Measurements from ENCODE around the gene ATG9A. TPM values are rescaled to one million over a fixed set of nuclear protein-coding genes. Genes with fewer than 3 reads are reported as not detected.

ATG9A gene
- total RNA-seq, 1 experiment from 2014 or later, result 42.9 TPM

- TF ChIP-seq FOXP4 (CRISPR knock-in tag; IDR thresholded peaks at IDR 0.05) (peak; percentile 85; the same call in 1 of the 2 replicates), CDX4 (CRISPR knock-in tag; IDR thresholded peaks at IDR 0.05; ENCODE audit: borderline replicate concordance) (no peak), E2F4 (CRISPR knock-in tag; IDR thresholded peaks at IDR 0.05; ENCODE audit: borderline replicate concordance, low read depth) (peak; percentile 87), PRDM15 (CRISPR knock-in tag; IDR thresholded peaks at IDR 0.05) (no peak), OVOL2 (CRISPR knock-in tag; IDR thresholded peaks at IDR 0.05; ENCODE audit: borderline replicate concordance) (no peak), NR1H2 (CRISPR knock-in tag; IDR thresholded peaks at IDR 0.05) (no peak), TP53 (CRISPR knock-in tag; IDR thresholded peaks at IDR 0.05) (peak; percentile 79), PREB (CRISPR knock-in tag; IDR thresholded peaks at IDR 0.05; ENCODE audit: borderline replicate concordance) (no peak), NR3C1 (CRISPR knock-in tag; conservative IDR thresholded peaks at IDR 0.05; ENCODE audit: low read depth) (peak; percentile 92; the same call in 1 of the 2 replicates)
Observed at GRCh38 chr2:219176818-219177551, 52.5 kb downstream of the ATG9A start, which contains the start of gene CNPPD1 (continued).

- TF ChIP-seq TCF7 (CRISPR knock-in tag; IDR thresholded peaks at IDR 0.05; ENCODE audit: low read depth) (no peak), TEAD4 (CRISPR knock-in tag; IDR thresholded peaks at IDR 0.05) (no peak), ZNF425 (CRISPR knock-in tag; conservative IDR thresholded peaks at IDR 0.05) (no peak), FOXP4 (CRISPR knock-in tag; IDR thresholded peaks at IDR 0.05) (no peak), ZNF138 (CRISPR knock-in tag; conservative IDR thresholded peaks at IDR 0.05) (no peak), ATF1 (CRISPR knock-in tag; IDR thresholded peaks at IDR 0.05) (no peak), GRHL2 (CRISPR knock-in tag; IDR thresholded peaks at IDR 0.05; ENCODE audit: insufficient replicate concordance, severe bottlenecking) (no peak), SMAD3 (CRISPR knock-in tag; IDR thresholded peaks at IDR 0.05; ENCODE audit: borderline replicate concordance) (no peak), ZNF317 (CRISPR knock-in tag; IDR thresholded peaks at IDR 0.05; ENCODE audit: borderline replicate concordance, low read depth) (no peak), NR1H2 (CRISPR knock-in tag; IDR thresholded peaks at IDR 0.05) (no peak), OVOL2 (CRISPR knock-in tag; IDR thresholded peaks at IDR 0.05; ENCODE audit: borderline replicate concordance) (no peak), ZNF232 (CRISPR knock-in tag; IDR thresholded peaks at IDR 0.05) (no peak)
- peaks cover 14% of the 10 kb centered on the region for H3K36me3 Mint-ChIP-seq
- ATAC-seq (peak; percentile 50), DNase-seq (ENCODE audit: low spot score) (peak; percentile 64)
- ChIA-PET CTCF (interaction anchor here (0.6 to 1.9 kb wide), 17 partner anchors 13 to 334 kb away, joined by 3 to 18 read pairs (median 5); partner anchors contain the start of genes DNPEP, GLB1L, STK16 and ZFAND2B), POLR2A (interaction anchor here (0.6 to 1.8 kb wide), 8 partner anchors 30 to 211 kb away, joined by 3 to 7 read pairs (median 4); partner anchors contain the start of genes DNPEP, TUBA4B and ZFAND2B)
- no peak overlapping the region for H3K27ac Mint-ChIP-seq
- peaks cover 22% of the 10 kb centered on the region for H3K4me1 Mint-ChIP-seq
- H3K27me3 Mint-ChIP-seq (ENCODE audit: low read depth), result no peaks in the 10 kb centered on the region
- peak overlapping the region; percentile 88 for H3K4me3 Mint-ChIP-seq
- no peaks in the 10 kb centered on the region for H3K9me3 Mint-ChIP-seq
Observed at GRCh38 chr2:219175928-219176817, 53.3 kb downstream of the ATG9A start.
